SU-DHL-6 (cell line): ENCODE measurements around the gene JMY.

Experiments
- CTCF ChIP-seq: fragments of 200-600 bp; sonication (generic); IDR thresholded peaks from one replicate; pipeline ENCODE4 v1.5.1; 2017; ENCODE audit warnings: antibody characterized with exemption, mild to moderate bottlenecking, low read length, moderate library complexity; ENCODE audit not compliant: insufficient read depth, poor library complexity, severe bottlenecking
- EZH2phosphoT487 ChIP-seq: fragments of 200-600 bp; sonication (generic), shearing (Covaris generic); conservative IDR thresholded peaks from 2 replicates; pipeline ENCODE4 v1.6.1; 2018; ENCODE audit warnings: mild to moderate bottlenecking, antibody characterized with exemption, low read length, moderate library complexity, mixed read lengths

DNA sequence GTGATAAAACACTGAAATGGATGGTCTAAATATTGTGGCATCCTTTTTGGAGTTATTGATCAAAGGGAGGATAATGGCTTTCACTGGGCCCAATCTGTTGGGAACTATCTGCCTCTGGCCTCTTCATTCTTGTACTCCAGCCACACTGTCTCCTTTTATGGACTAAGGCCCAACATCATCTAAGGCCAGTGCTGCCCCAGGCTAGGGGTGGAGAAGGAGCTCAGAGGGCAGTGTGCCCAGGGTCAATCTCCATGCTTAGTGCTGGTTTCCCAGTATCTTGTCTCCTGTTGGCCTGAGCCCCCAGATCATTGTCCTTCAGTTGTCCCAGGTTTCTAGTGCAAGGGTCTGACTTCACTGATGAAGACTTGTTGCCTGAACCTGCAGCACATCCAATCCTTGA lies 26.4 kb upstream of the JMY start:
- TF ChIP-seq CTCF (no peak), EZH2phosphoT487 (no peak)
